HG03565 (cell line): ENCODE measurements around the gene BZW2.
A peak's percentile ranks its signal among the peaks of the same experiment; 100 is the strongest.

Experiments used
- ATAC-seq: cut with Tn5 transposase; IDR thresholded peaks from one replicate; pipeline ENCODE4 v1.9.1; 2021; ENCODE audit warnings: mild to moderate bottlenecking, moderate library complexity; ENCODE audit not compliant: unreplicated experiment

Gene BZW2

DNA sequence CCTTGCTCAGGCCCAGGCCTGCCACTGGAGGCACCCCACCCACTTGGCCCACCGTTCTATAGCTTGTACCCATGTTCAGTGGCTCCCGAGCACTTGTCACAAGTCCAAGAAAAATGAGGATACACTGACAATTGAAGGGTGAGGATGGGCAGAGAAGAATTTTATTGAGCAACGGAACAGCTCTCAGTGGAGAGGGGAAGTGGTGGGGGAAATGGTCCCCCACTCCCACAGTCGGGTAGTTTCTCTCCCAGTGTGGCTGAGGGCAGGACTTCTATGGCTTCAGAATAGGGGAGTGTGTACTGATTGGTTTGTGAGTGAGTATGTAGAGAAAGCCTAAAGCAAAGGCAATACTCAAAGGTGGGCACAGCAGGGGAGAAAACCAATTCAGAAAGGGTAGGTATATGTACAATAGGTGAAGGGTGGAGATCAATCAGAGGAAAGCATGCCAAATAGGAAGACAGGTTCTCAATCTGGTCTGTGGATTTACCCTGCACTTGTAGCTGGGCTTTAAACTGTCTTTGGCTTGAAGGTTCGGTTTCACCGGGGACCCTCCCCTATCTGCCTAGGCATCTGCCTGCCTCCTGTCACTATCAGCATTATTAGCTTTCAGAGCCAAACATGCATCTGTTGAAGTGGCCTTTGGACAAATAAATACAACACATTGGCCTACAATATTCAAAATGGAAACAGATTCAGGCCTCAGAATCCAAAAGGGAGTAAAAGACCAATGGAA lies 98.7 kb downstream of the BZW2 start:
- no peak for ATAC-seq

DNA sequence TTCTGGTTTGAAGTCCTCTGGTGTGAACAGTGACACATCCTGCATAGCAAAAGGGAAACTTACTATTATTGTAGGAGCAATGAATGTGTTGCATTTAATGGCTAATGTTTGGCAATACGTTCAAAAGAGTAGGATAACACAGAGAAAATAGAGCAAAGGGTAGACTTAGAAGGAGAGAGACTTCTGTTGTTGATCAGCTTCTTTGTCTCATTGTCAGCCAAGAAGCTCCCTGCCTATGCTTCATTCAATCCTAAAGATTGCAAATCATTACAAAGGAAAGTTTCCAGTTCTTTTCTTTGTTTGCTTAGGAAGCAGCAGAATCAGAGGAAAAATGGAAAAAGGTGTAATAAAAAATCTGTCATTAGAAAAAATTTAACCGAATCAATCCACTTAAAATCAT lies 99.7 kb downstream of the BZW2 start:
- ATAC-seq = no peak

GRCh38 chr7:16747102-16747501 lies 101.1 kb downstream of the BZW2 start:
- no peak for ATAC-seq

GRCh38 chr7:16753102-16753931 lies 107.3 kb downstream of the BZW2 start, which contains the start of gene TSPAN13:
Gene TSPAN13, plus strand, starts transcription at chr7:16753755. Its CDS starts 213 bp downstream, at chr7:16753968.
- peak; percentile 77 for ATAC-seq

DNA sequence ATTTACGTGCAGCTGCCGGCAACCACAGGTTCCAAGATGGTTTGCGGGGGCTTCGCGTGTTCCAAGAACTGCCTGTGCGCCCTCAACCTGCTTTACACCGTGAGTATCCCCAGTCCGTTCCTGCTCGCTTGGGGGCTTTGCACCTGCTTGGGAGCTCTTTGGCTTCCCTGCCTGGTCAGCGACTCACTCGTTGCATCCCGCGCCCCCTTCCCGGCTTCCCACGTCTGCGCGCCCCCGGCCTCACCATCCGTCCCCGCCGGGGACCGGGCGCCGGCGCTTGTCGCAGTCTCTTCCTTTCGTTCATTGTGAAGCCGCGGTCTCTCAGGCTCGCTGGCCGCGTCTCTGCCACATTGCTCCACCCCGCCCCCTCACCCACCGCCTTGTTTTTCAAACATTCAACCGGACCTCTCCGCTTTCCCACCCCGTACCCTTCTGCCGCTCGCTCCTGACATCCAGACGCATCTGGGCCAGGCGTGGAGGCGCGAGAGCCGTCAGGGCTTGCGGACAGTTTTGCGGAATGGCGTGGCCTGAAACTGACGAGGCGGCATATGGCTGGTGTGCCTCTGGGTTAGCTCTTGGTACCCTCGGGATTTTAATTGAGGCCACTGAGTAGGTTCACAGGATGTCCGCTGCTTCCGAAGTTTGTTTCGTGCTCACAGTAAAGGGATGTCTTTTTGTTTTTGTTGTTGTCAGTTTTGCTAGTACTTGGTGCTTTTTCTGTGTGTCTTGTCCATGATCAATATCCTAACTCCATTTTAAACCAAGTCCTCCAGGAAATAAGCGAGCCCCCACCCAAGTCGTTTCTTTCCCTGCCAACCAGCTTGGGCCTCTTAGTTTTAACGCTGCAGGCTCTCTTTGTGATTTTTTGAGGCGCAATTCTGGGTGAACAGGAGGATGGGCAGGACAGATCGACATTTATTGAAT lies 108.2 kb downstream of the BZW2 start:
- ATAC-seq = no peak

GRCh38 chr7:16754856-16755317 lies 108.9 kb downstream of the BZW2 start:
- ATAC-seq = no peak

GRCh38 chr7:16755397-16755796 lies 109.4 kb downstream of the BZW2 start:
- no peak for ATAC-seq
